ENCODE data around the gene ERC1. TPM values are rescaled to one million over a fixed set of nuclear protein-coding genes. Genes with fewer than 3 reads are reported as not detected.

Gene ERC1
- total RNA-seq, 1 donor from 2014 or later, result 16.6 TPM

- FAIRE-seq, result no peak
Measured at GRCh38 chr12:1199700-1200099, 208.7 kb downstream of the ERC1 start.

GRCh38 chr12:1201030-1201429 is 210.0 kb downstream of the ERC1 start:
- no peaks in the 10 kb centered on the region for H3K27me3 ChIP-seq (ENCODE audit: control insufficient read depth, insufficient read depth, low read length)
- no peak for TF ChIP-seq CTCF (IDR thresholded peaks at IDR 0.05; ENCODE audit: insufficient read depth, low read length, severe bottlenecking)
- H3K36me3 ChIP-seq (ENCODE audit: control insufficient read depth, insufficient read depth, low read length), result peaks cover 1% of the 10 kb centered on the region
- no peak for FAIRE-seq
- H3K4me3 ChIP-seq (ENCODE audit: low read depth, low read length), result no peak overlapping the region
- no peak for DNase-seq (ENCODE audit: low read depth)

More at GRCh38 chr12:1199700-1200099, 208.7 kb downstream of the ERC1 start:
- no peak for TF ChIP-seq CTCF (IDR thresholded peaks at IDR 0.05; ENCODE audit: insufficient read depth, low read length, severe bottlenecking)
- Histone ChIP-seq H3K27me3 (ENCODE audit: control insufficient read depth, insufficient read depth, low read length) (no peaks in the 10 kb centered on the region), H3K4me3 (ENCODE audit: low read depth, low read length) (no peak overlapping the region), H3K36me3 (ENCODE audit: control insufficient read depth, insufficient read depth, low read length) (peaks cover 3% of the 10 kb centered on the region)
- no peak for DNase-seq (ENCODE audit: low read depth)

- TF ChIP-seq CTCF (IDR thresholded peaks at IDR 0.05; ENCODE audit: insufficient read depth, low read length, severe bottlenecking), result no peak
- DNase-seq (ENCODE audit: low read depth), result peak; percentile 27
- H3K27me3 ChIP-seq (ENCODE audit: control insufficient read depth, insufficient read depth, low read length), result no peaks in the 10 kb centered on the region
- H3K36me3 ChIP-seq (ENCODE audit: control insufficient read depth, insufficient read depth, low read length), result peaks cover 1% of the 10 kb centered on the region
- FAIRE-seq, result no peak
- H3K4me3 ChIP-seq (ENCODE audit: low read depth, low read length), result no peak overlapping the region
Measured at GRCh38 chr12:1201886-1202285, 210.9 kb downstream of the ERC1 start.

GRCh38 chr12:1203735-1204019 is 212.7 kb downstream of the ERC1 start:
- DNase-seq (ENCODE audit: low read depth) (no peak), FAIRE-seq (no peak)
- H3K36me3 ChIP-seq (ENCODE audit: control insufficient read depth, insufficient read depth, low read length), result peaks cover under 1% of the 10 kb centered on the region
- no peak overlapping the region for H3K4me3 ChIP-seq (ENCODE audit: low read depth, low read length)
- TF ChIP-seq CTCF (IDR thresholded peaks at IDR 0.05; ENCODE audit: insufficient read depth, low read length, severe bottlenecking), result no peak
- no peaks in the 10 kb centered on the region for H3K27me3 ChIP-seq (ENCODE audit: control insufficient read depth, insufficient read depth, low read length)

GRCh38 chr12:1204581-1205121 is 213.6 kb downstream of the ERC1 start:
- TF ChIP-seq CTCF (IDR thresholded peaks at IDR 0.05; ENCODE audit: insufficient read depth, low read length, severe bottlenecking), result no peak
- no peak overlapping the region for H3K4me3 ChIP-seq (ENCODE audit: low read depth, low read length)
- H3K36me3 ChIP-seq (ENCODE audit: control insufficient read depth, insufficient read depth, low read length), result no peaks in the 10 kb centered on the region
- DNase-seq (ENCODE audit: low read depth) (peak; percentile 14), FAIRE-seq (no peak)
- no peaks in the 10 kb centered on the region for H3K27me3 ChIP-seq (ENCODE audit: control insufficient read depth, insufficient read depth, low read length)

- no peak overlapping the region for H3K4me3 ChIP-seq (ENCODE audit: low read depth, low read length)
- no peaks in the 10 kb centered on the region for H3K27me3 ChIP-seq (ENCODE audit: control insufficient read depth, insufficient read depth, low read length)
- FAIRE-seq, result no peak
Measured at GRCh38 chr12:1205512-1206060, 214.6 kb downstream of the ERC1 start.

More at GRCh38 chr12:1205512-1206060, 214.6 kb downstream of the ERC1 start:
- TF ChIP-seq CTCF (IDR thresholded peaks at IDR 0.05; ENCODE audit: insufficient read depth, low read length, severe bottlenecking), result no peak
- H3K36me3 ChIP-seq (ENCODE audit: control insufficient read depth, insufficient read depth, low read length), result no peaks in the 10 kb centered on the region
- DNase-seq (ENCODE audit: low read depth), result no peak

All from bronchial epithelial cell (primary cell).